Fibroblast of mammary gland (primary cell): ENCODE data around the gene ANXA11.

Experiments
- DNase-seq: peaks from one replicate; pipeline ENCODE4 v3.0.0-alpha.2; 2010; ENCODE audit warnings: low read depth
- H3K4me3 ChIP-seq: 2 replicates; pipeline ENCODE4 v1.5.1; 2011; ENCODE audit warnings: low read depth, mild to moderate bottlenecking, low read length, moderate library complexity; ENCODE audit not compliant: control insufficient read depth
- CTCF ChIP-seq: conservative IDR thresholded peaks from 2 replicates; pipeline ENCODE4 v1.5.1; 2011; ENCODE audit warnings: low read depth, low read length, inconsistent platforms; ENCODE audit not compliant: control insufficient read depth, insufficient read depth

ANXA11 gene

GRCh38 chr10:80144696-80145131, 60.6 kb downstream of the ANXA11 start:
- DNase-seq = no peak
- TF ChIP-seq CTCF = no peak
- H3K4me3 ChIP-seq = no peak overlapping the region

GRCh38 chr10:80144067-80144695, 61.2 kb downstream of the ANXA11 start:
- DNase-seq = no peak
- TF ChIP-seq CTCF = no peak
- H3K4me3 ChIP-seq = no peak overlapping the region

GRCh38 chr10:80141696-80142460, 63.5 kb downstream of the ANXA11 start:
- DNase-seq = no peak
- TF ChIP-seq CTCF = no peak
- H3K4me3 ChIP-seq = no peak overlapping the region

- TF ChIP-seq CTCF = no peak
- H3K4me3 ChIP-seq = no peak overlapping the region
- DNase-seq = no peak
Measured at GRCh38 chr10:80140251-80140650, 65.1 kb downstream of the ANXA11 start.

- H3K4me3 ChIP-seq = no peak overlapping the region
- no peak for DNase-seq
- TF ChIP-seq CTCF = no peak
Measured at GRCh38 chr10:80139265-80139664, 66.1 kb downstream of the ANXA11 start.

- H3K4me3 ChIP-seq = no peak overlapping the region
- TF ChIP-seq CTCF = no peak
- DNase-seq = no peak
Measured at GRCh38 chr10:80137920-80138319, 67.4 kb downstream of the ANXA11 start.
